Measurements from ENCODE around the gene MORF4L1. TPM values are rescaled to one million over a fixed set of nuclear protein-coding genes. Genes with fewer than 3 reads are reported as not detected.
"Not testable (repeated sequence)": the region's sequence is repeated elsewhere in the genome, so short reads cannot be mapped to it uniquely, and the experiment has no call there.

Gene MORF4L1
- total RNA-seq, 1 donor from 2014 or later = 309 TPM

DNA sequence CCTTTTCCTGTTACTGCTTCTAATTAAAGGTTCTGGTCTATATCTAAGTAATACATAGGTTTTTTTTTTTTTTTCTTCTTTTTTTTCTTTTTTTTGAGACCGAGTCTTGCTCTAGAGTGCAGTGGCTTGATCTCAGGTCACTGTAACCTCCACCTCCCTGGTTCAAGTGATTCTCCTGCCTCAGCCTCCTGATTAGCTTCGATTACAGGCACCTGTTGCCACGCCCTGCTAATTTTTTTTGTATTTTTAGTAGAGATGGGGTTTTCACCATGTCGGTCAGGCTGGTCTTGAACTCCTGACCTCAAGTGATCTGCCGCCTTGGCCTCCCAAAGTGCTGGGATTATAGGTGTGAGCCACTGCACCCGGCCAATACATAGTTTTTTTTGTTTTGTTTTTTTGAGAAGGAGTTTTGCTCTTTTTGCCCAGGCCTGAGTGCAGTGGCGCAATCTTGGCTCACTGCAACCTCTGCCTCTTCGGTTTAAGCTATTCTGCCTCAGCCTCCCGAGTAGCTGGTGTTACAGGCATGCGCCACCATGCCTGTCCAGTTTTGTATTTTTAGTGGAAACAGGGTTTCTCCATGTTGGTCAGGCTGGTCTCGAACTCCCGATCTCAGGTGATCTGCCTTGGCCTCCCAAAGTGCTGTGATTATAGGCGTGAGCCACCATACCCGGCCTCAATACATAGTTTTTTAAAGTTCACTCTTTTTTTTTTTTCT, 28.3 kb downstream of the MORF4L1 start:
- not testable (repeated sequence) for DNase-seq (ENCODE audit: low spot score)

- not testable (repeated sequence) for DNase-seq (ENCODE audit: low spot score)
Observed at GRCh38 chr15:78902281-78903032, 29.8 kb downstream of the MORF4L1 start.

DNA sequence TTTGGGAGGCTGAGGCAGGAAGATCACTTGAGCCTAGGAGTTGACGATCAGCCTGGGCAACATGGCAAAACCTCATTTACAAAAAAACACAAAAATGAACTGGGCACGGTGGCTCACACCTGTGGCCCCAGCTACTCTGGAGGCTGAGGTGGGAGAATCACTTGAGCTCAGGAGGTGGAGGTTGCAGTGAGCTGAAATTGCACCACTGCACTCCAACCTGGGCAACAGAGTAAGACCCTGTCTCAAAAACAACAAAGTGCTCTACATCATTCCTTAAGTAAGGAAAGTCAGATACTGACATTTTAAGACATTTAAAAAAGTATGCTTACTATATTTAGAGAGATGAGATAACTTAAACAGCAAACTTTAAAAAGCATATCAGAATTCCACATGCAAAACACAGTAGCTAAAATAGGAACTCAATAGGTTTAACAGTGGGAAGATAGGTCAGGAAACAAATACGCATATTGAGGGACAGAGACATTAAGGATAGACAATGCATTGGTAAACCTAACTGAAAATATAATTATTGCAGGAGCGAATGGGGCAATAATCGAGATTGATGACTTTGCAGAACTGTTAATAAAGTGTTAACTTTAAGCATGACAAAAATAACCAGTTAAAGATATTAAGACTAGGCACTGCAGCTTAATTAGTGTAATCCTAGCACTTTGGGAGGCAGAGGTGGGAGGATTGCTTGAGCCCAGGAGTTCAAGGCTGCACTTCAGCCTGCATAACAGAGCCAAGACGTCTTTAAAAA, 32.1 kb downstream of the MORF4L1 start:
- no peak for DNase-seq (ENCODE audit: low spot score)

DNA sequence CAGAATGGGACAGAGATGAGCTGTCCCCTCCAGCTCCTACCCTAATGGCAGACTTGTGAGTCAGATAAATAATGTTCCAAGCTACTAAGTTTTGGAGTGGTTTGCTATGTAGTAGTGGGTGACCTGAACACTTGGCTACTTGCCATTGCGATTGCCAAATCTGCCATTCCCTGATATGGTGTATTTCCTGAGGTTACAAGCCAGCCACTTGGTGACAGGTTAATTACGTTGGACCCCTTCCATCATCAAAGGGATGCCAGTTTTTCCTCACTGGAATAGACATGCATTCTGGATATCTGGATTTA, 33.6 kb downstream of the MORF4L1 start:
- no peak for DNase-seq (ENCODE audit: low spot score)

DNA sequence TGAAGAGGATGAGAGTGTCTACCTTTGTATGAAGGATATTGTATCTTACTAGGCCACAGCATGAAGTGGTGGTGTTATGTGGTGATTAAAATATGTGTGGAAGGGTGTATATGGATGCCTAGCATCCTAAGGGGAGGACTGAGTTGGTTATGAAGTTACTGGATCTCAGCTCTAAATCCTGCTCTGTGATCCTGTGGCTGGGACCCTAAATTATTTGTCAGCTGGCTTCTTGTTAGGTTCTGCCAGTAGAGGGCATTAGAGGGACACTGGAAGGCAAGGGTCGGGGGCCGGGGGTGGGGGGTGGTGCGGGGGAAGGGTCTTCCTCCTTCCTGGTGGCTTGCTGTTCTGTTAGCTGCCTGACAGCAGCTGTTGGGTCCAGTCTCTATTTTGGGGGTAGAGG, 34.9 kb downstream of the MORF4L1 start:
- no peak for DNase-seq (ENCODE audit: low spot score)

- no peak for DNase-seq (ENCODE audit: low spot score)
Observed at GRCh38 chr15:78909160-78909695, 36.5 kb downstream of the MORF4L1 start.

GRCh38 chr15:78909791-78910228, 37.1 kb downstream of the MORF4L1 start:
- DNase-seq (ENCODE audit: low spot score) = no peak

- no peak for DNase-seq (ENCODE audit: low spot score)
Observed at GRCh38 chr15:78910271-78910670, 37.6 kb downstream of the MORF4L1 start.

DNA sequence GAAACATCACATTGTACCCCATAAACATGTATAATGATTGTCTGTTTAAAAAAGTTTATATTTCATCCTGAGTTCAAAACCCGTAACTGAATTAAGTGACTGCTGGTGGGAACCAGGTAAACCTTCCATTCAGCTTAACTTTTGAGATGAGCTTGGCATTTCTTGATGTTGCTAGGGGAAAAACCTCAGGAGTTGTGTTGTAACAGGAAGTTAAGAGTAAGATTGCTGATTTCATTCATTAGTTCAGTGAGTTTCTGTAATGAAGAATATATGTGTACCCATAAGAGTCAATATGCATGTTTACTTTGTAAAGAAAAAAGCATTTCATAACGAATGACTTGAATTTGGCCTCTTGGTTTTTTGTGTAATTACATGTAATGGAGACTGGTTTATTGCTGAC, 39.6 kb downstream of the MORF4L1 start:
- no peak for DNase-seq (ENCODE audit: low spot score)

- DNase-seq (ENCODE audit: low spot score) = no peak
Observed at GRCh38 chr15:78913012-78913411, 40.3 kb downstream of the MORF4L1 start.

- DNase-seq (ENCODE audit: low spot score) = no peak
Observed at GRCh38 chr15:78914027-78914764, 41.5 kb downstream of the MORF4L1 start.

- peak; percentile 53 for DNase-seq (ENCODE audit: low spot score)
Observed at GRCh38 chr15:78915341-78916087, 42.8 kb downstream of the MORF4L1 start.

DNA sequence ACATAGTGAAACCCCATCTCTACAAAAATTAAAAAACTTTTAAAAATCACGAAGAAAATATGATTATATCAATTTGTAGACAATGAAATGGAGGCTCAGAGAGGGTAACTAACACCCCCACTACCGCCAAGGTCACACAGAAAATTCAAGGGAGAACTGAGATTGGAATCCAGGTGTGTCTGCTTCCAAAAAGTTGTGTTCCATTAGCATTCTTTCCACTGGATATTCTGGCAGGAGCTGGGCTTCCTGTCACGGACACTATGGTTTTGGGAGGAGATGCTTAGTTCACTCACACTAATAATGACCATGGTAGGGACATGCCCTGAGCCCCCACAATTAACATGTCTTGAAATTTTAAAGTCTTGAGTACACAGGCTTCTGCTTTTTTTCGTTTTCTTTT, 43.4 kb downstream of the MORF4L1 start:
- no peak for DNase-seq (ENCODE audit: low spot score)

DNA sequence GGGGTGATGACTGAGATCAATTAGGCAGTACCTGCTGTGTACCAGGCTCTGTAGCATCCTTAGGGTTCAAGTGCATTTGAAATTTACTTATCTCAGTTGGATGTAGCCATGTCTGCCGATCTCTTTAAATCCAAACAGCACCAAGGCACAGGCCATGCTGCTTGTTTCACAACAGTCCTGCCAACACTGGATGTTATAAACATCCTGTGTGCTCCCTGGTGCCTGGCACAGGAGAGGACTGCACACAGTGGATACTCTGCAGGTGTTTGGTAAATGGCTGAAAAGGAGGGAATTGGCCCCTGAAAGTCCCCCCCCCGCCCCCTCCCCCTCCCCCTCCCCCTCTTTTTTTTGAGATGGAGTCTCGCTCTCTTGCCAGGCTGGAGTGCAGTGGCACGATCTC, 45.2 kb downstream of the MORF4L1 start:
- no peak for DNase-seq (ENCODE audit: low spot score)

DNA sequence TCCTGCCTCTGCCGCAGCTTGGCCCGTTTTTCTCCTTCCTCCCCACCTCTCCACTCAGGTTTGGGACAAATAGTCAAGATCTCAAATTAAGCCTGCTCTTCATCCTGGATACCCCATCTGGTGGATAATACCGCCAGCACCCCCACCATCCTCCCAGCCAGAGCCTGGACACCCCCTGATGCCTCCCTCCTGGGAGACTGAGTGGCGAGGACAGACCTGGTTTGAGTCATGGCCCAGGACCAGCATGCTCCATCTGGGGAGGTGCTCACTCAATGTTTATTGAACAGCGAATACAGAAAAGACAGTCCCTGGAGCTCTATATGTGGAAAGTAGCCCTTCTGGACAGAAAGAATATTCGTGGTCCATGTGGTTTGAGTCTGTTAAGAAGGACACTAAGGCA, 48.8 kb downstream of the MORF4L1 start:
- no peak for DNase-seq (ENCODE audit: low spot score)

DNA sequence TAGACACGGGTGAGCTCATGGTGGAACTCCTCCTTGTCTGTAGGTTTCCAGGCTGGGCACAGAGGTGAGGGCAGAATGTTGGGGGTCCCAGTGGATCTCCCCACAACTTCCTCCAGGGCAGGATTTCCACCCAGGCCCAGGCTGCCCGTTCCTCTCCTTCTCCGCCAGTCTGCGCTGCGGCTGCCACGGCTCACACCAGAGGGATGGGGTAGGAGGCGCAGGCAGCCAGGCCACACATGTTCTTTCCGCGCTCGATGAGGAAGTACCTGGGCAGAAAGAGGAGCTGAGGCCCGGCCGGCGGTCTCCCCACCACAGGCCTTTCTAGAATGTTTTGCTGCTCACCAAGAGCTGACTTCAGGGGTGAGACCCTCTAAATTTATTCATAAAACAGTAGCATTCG, 49.2 kb downstream of the MORF4L1 start:
- DNase-seq (ENCODE audit: low spot score) = no peak

GRCh38 chr15:78922527-78922926, 49.8 kb downstream of the MORF4L1 start:
- DNase-seq (ENCODE audit: low spot score) = no peak

DNA sequence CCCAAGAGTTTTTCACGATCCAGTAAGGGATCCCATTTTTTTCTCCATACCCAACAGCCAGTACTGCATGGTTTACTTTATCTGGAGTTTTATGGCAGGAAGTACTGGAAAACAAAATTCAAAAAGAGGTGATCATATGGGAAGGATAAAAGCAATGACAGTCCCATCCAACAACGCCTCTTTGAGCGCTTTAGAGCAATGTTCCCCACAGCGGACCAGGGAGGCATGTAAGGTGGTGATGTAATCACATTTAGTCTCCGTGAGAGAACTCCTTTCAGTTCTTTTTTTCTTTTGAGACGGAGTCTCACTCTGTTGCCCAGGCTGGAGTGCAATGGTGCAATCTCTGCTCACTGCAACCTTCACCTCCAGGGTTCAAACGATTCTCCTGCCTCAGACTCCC, 50.3 kb downstream of the MORF4L1 start:
- no peak for DNase-seq (ENCODE audit: low spot score)

- DNase-seq (ENCODE audit: low spot score) = no peak
Observed at GRCh38 chr15:78923480-78924360, 51.0 kb downstream of the MORF4L1 start.

GRCh38 chr15:78925076-78925624, 52.5 kb downstream of the MORF4L1 start:
- no peak for DNase-seq (ENCODE audit: low spot score)
